ENCODE measurements around the gene TMEM132E. TPM values are rescaled to one million over a fixed set of nuclear protein-coding genes. Genes with fewer than 3 reads are reported as not detected.

Gene TMEM132E
- total and polyA plus RNA-seq, 10 donors = 0.09 to 0.79 (median 0.27) TPM

DNA sequence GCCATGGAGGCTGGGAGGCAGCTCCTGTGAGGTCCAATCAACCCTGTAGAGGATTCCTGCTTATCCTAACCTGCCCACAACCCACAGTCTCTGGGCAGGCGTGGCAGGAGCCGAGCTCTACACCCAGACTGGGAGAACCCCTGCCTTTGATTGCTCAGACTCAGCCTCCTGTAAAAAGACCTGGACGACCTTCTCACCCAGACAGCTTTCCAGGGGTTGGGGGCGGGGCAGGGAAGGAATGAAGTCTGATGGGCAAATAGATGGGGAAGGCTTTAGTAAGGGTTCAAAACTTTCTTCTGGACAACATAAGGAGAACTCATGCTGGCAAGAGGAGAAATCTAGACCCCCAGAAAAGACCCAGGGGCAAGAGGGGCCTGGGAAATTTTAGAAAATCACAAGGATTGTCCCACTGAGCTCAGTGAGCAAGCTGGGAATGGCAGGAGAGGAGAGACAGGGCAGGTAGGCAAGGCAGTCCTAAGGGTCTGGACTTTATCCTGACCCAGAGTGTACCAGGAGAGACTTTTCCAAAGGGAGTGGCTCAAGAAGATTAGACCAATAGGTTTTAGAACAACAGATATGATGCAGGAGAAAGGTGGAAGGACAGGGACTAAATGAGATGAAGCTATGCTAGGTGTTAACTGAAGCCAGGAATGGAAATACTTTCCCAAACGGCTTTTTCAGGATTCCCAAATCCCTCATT lies 70.8 kb downstream of the TMEM132E start:
- intact Hi-C loops (cut with DNase I; ENCODE audit: low total_unique reads) = no loop called here
- no peaks in the 10 kb centered on the region for H3K36me3 ChIP-seq
- H3K4me1 ChIP-seq = no peaks in the 10 kb centered on the region
- WGBS, 5 donors = 55 to 64% (median 57%) methylated on average over 5 of the region's 5 CpGs
- peaks cover 0 to 49% (median 4%) of the 10 kb centered on the region in 7 donors for H3K27me3 ChIP-seq (replicated peaks in 1 of 7)
- no peak overlapping the region for H3K27ac ChIP-seq
- TF ChIP-seq POLR2AphosphoS5 (IDR thresholded peaks at IDR 0.05) = no peak
- peak; percentile 29 for DNase-seq
- H3K9me3 ChIP-seq = no peaks in the 10 kb centered on the region
- no peak overlapping the region for H3K4me3 ChIP-seq

DNA sequence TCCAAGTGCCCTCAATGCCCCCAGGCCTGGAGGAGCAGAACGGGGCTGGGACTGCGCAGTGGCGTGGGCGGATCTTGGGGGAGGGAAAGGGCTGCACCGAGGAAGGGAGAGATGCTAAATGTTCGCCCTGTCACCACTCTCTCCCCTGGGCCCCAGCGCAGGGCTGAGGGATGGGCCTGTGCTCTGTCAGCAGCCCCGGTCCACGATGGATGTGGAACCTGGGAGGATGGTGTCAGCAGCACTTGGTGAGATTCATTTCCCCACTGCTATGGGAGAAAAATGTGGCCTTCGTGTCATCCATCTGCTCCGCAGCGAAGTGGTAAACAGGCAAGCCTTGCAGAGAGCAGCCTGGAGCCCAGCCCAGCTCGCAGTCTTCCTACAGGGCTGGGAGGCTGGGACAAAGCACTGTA lies 72.0 kb downstream of the TMEM132E start:
- no peak for TF ChIP-seq POLR2AphosphoS5 (IDR thresholded peaks at IDR 0.05)
- TF ChIP-seq, protein P1, sequence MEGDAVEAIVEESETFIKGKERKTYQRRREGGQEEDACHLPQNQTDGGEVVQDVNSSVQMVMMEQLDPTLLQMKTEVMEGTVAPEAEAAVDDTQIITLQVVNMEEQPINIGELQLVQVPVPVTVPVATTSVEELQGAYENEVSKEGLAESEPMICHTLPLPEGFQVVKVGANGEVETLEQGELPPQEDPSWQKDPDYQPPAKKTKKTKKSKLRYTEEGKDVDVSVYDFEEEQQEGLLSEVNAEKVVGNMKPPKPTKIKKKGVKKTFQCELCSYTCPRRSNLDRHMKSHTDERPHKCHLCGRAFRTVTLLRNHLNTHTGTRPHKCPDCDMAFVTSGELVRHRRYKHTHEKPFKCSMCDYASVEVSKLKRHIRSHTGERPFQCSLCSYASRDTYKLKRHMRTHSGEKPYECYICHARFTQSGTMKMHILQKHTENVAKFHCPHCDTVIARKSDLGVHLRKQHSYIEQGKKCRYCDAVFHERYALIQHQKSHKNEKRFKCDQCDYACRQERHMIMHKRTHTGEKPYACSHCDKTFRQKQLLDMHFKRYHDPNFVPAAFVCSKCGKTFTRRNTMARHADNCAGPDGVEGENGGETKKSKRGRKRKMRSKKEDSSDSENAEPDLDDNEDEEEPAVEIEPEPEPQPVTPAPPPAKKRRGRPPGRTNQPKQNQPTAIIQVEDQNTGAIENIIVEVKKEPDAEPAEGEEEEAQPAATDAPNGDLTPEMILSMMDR (IDR thresholded peaks at IDR 0.05 in 8 of 11, conservative IDR thresholded peaks at IDR 0.05 in 3 of 11) = no peak
- no peaks in the 10 kb centered on the region for H3K36me3 ChIP-seq
- DNase-seq = peak; percentile 42
- H3K9me3 ChIP-seq = no peaks in the 10 kb centered on the region
- intact Hi-C loops (cut with DNase I; ENCODE audit: low total_unique reads) = no loop called here
- H3K27ac ChIP-seq = no peak overlapping the region
- no peak overlapping the region for H3K4me3 ChIP-seq
- H3K4me1 ChIP-seq = no peaks in the 10 kb centered on the region
- WGBS, 5 donors = 57 to 68% (median 66%) methylated on average over 9 to 13 of the region's 13 CpGs
- H3K27me3 ChIP-seq (replicated peaks in 1 of 7) = peaks cover 0 to 37% (median 4%) of the 10 kb centered on the region in 7 donors

DNA sequence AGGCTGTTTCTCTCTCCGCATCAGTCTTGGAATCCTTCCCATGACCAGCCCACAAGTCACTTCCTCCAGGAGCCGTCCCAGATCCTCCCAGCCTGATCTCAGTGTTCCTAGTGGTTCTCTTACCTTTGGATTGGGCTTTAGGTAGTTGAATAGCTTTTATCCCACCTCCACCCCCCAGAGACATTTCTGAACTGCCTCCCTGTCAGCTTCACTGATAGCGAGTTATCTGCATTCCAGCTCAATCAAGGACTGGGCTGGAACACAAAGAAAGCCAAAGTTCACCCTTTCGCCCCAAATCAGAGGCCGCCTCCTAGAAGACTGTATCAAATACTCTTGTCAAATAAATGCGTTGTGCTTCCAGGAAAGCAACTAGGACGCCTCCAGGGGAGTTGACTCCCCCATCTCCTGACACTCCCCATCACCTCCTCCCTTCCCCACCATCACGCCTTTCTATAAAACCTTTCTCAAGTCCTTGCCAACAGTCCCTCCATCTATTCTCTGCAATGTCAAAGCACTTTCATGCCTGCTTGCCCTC lies 72.7 kb downstream of the TMEM132E start:
- intact Hi-C loops (cut with DNase I; ENCODE audit: low total_unique reads) = no loop called here
- H3K27me3 ChIP-seq (replicated peaks in 1 of 7) = peaks cover 0 to 34% (median 4%) of the 10 kb centered on the region in 7 donors
- no peak overlapping the region for H3K27ac ChIP-seq
- no peaks in the 10 kb centered on the region for H3K36me3 ChIP-seq
- no peaks in the 10 kb centered on the region for H3K4me1 ChIP-seq
- no peaks in the 10 kb centered on the region for H3K9me3 ChIP-seq
- peak; percentile 29 for DNase-seq
- TF ChIP-seq POLR2A (IDR thresholded peaks at IDR 0.05) = no peak
- TF ChIP-seq POLR2AphosphoS5 (IDR thresholded peaks at IDR 0.05) = no peak
- TF ChIP-seq, protein P1 (IDR thresholded peaks at IDR 0.05 in 8 of 11, conservative IDR thresholded peaks at IDR 0.05 in 3 of 11) = no peak
- 51 to 69% (median 66%) methylated on average over 8 of the region's 8 CpGs for WGBS, 5 donors
- no peak overlapping the region for H3K4me3 ChIP-seq

DNA sequence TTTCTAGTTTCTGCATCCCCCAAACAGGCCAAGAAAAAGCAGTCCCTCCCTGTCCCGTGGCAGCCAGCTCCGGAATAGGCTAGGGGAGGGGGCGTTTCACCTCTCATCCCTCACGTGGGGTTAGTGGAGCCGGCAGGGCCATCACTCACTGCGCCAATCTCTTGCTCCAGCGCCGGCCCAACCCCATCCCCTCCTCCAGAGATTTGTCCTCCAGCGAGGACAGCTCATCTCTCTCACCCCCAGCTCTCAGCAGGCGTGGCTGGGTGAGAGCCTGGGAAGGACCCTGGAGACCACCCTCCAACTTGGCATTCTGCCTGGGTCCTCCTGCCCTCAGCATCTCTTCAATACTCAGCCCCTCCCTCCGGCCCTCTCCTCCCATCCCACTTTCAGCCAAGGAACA lies 74.1 kb downstream of the TMEM132E start:
- WGBS, 5 donors = 46 to 55% (median 47%) methylated on average over 10 to 11 of the region's 11 CpGs
- Histone ChIP-seq H3K36me3 (no peaks in the 10 kb centered on the region), H3K4me1 (no peaks in the 10 kb centered on the region), H3K9me3 (no peaks in the 10 kb centered on the region), H3K27ac (no peak overlapping the region), H3K27me3 (replicated peaks in 1 of 7) (peaks cover 0 to 34% (median 4%) of the 10 kb centered on the region in 7 donors), H3K4me3 (no peak overlapping the region)
- intact Hi-C loops (cut with DNase I; ENCODE audit: low total_unique reads) = no loop called here
- peak; percentile 41 for DNase-seq
- TF ChIP-seq POLR2AphosphoS5 (IDR thresholded peaks at IDR 0.05) (no peak), POLR2A (IDR thresholded peaks at IDR 0.05) (no peak)
- TF ChIP-seq, protein P1 (IDR thresholded peaks at IDR 0.05 in 8 of 11, conservative IDR thresholded peaks at IDR 0.05 in 3 of 11) = no peak
